ENCODE results near the gene HOXD3.

The HOXD3 gene

DNA sequence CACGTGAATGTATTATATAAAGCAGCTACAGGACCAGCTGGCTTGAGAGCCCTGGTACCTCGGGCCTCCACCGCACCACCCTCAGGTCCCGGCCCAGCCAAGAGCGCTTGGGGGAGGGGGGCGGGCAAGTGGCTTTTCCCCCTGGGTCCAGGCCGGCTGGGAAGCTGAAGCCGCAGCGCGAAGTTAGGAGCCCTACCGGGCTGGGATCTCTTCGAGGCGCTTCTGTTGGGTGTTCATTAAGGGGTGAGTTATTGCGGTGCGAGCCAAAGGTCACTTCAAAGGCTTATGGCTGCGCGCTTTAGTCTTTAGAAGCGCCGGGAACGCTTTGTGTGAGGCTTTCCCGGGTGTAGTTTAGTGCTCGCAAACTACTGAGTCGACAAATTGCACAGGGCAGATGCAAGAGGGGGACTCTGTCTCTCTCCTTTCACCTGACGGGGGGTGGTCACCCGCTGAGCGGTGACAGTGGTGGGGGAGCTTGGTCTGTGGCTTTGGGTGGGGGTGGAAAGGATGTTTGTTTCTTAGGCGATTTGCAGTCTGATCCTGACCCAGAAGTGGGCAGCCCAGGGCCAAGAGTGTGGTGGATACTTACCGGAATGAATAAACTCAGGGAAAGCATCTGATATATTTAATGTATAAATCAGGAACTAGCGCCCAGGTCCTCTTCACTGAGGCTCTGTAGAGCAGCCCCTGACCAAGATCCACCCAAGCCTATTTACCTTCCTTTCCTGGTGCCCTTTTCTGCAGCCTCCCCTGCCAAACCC lies 6.0 kb downstream of the HOXD3 start:
- no peak for DNase-seq (ENCODE audit: low spot score)

DNA sequence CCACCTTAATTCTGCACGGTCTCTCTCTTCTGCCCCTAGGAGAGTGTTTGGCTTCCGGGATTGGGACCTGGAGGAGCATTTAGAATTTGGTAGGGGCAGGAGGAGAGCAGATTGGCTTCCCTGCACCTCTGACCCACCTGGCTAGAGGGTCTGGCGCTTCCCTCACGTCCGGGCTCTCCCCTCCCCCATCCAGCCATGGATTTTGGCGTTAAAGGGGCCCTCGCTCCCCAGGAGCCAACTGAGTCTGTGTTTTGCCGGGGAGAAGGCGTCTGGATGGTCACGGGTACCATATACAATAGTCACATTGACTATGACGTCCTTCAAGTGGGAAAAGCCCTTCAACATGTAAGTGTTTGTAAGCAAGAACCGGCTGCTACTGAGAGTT lies 6.6 kb downstream of the HOXD3 start:
- no peak for DNase-seq (ENCODE audit: low spot score)

DNA sequence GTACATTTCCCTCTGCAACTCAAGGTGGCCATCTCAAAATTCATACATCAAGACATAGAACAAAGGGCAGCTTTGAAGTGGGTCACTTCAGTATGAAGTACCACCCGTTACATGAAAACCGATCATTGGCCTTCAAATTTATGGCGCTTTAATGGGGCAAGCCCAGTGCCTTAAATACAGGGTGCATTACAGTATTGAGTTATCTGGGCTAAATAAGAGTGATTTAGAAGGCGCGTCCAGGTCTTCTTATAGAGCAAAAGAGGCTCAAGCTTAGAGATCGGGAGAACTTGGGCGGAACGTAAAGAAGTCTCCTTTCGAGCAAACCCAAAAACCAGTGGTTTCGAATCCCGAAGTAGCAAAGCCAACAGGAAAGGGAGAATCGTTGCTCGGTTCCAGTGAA lies 7.1 kb downstream of the HOXD3 start:
- no peak for DNase-seq (ENCODE audit: low spot score)

DNA sequence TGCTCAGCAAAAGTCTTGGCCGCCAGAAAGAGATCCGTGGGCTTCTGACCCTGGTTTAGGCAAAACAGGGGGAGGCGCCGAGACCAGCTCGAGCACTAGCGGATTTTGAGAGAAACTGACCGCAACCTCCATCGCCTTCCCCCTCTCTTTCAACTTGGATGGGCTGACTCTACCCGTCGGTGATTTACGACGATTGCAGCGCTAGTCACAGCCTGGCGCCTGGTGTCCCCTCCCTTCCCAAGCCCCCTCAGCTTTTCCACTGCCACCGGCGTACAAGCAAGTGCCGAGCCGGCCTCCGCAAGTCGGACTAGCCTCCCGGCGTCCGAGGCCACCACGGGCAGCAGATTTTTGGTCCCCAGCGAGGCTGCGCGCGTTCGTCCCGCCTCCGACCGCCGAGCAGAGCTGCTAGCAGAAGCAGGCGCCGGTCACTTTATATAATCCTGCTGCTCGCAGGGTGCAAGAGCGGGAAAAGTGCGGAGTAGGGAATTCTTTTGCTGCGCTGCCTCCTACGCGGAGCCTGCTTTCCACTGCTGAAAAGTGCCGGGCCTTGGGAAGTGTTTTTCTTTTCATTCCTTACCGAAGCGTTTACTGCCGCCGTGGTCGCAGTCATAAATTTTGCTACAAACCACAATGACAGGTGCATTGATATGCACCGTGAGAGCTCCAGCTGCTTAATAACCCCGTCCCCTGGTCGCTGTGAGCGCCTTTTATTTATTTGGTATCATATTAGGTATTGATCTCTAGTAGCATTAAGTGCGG lies 7.7 kb downstream of the HOXD3 start:
- no peak for DNase-seq (ENCODE audit: low spot score)

DNA sequence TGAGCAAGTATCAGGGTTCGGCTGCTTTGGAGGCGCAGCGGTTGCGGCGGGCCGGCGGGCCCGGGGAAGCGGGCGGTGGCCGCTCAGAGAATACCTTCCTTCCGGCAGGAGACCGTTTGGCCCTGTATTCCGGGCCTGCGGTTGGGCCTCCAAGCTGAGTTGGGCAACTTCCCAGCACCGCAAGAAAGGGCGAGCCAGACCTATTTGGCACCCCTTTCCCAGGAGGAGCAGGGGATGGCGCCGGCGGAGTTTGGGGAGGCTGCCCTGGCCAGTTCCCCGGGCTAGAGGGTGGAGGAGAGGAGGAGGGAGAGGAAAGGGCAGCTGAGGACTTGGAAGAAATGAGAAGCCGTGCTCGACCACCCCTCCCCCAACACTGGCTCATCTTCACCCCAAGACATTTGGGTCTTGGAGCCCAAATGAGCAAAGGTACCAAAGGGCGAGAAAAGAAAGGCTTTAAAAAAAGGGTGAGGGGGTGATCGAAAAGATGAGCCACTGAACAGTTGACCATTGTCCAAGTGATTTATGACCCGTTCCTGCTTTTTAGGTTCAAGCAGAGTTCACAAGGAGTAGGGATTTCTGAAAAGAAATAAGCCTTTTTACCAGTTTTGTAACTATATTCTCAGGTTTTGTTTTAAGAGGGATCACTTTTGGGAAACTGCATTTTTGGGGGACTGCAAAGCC lies 8.4 kb downstream of the HOXD3 start:
- DNase-seq (ENCODE audit: low spot score), result no peak

DNA sequence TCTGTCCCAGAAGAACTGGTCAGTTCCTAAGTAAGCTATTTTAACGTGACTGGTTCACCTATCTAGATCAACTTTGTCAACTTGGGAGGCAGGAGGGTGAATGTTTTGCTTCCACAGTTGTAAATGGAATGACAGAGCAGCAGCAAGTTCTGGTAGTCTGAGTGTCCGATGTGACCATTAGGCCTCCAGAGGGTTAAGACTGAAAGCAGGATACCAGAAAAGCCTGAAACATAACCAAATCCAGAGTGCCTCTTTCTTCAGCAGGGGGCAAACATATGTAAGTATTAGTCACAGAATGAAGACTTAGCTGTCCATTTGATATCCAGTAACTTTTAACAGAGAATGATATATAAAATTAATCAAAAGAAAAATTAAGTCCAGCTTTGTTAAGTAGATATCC lies 9.2 kb downstream of the HOXD3 start:
- DNase-seq (ENCODE audit: low spot score), result no peak

DNA sequence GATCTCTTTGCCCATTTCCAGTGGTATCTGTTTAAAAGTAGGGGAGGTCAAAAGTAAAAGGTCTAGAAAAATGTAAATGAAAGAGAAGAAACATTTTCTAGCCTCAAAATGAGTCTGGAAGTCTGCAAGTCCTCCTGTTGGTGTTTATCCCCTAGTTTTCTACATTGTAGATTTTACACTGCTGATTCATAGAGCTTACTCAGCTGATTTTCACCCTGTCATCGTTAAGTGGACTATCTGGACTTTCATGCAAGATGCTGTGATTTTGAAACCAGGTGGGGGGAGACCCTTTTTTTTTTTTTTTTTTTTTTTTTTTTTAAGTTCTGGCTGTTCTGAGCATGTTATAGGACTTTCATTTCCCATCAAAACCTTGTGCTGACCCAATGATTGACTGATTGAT lies 10.3 kb downstream of the HOXD3 start:
- no peak for DNase-seq (ENCODE audit: low spot score)

DNA sequence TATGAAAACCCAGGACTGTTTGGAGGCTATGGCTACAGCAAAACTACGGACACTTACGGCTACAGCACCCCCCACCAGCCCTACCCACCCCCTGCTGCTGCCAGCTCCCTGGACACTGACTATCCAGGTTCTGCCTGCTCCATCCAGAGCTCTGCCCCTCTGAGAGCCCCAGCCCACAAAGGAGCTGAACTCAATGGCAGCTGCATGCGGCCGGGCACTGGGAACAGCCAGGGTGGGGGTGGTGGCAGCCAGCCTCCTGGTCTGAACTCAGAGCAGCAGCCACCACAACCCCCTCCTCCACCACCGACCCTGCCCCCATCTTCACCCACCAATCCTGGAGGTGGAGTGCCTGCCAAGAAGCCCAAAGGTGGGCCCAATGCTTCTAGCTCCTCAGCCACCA lies 12.1 kb downstream of the HOXD3 start:
- DNase-seq (ENCODE audit: low spot score), result no peak

DNA sequence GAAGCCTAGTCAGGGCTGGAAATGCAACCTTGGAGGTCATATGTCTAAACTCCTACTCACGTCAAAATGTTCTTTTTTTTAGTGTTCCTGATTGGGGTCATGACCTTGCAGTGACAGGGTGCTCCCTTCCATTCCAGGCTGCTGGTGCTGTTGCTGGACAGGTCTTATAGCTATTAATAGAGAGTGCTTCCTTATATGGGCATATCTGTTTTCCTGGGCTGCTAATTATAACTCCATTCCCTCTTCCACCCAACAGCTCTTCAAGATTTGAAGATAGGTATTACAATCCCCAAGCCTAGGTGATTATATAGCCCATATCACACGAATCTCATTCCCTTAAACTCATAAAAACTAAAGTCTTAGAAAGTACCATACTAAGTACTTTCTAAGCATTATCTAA lies 12.6 kb downstream of the HOXD3 start:
- DNase-seq (ENCODE audit: low spot score), result no peak

DNA sequence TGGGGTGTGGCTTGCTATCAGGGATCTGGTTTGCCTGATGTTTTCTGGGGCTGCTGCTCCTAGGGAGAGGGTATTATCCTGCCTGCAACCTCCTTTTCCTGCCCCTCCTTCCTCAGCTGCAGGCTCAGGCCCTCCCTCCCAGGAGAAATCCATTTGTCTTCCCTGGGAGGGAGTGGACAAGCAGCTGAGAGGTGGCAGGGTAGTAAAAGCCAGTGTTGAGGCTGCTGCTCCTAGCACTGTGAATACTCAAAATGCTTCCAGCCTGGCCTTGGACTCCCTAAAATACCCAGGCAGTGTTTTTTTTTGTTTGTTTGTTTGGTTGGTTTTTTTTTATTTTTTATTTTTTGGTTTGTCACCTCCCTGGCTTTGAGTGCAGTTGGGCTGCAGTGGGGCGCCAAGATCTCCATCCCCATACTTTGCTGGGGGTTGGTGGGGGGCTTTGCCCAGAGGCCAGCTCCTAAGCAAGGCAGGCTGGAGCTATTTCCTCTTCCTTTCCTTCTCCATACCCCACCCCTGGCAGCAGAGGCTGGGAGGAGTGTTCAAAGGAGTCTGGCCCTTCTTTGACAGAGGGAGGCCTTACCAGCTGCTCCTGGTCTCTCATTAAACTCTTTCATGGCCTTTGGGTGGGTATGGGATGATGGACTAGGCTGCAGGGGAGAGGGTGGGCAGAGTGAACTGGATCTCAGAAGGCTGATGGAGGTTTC lies 13.6 kb downstream of the HOXD3 start:
- no peak for DNase-seq (ENCODE audit: low spot score)

DNA sequence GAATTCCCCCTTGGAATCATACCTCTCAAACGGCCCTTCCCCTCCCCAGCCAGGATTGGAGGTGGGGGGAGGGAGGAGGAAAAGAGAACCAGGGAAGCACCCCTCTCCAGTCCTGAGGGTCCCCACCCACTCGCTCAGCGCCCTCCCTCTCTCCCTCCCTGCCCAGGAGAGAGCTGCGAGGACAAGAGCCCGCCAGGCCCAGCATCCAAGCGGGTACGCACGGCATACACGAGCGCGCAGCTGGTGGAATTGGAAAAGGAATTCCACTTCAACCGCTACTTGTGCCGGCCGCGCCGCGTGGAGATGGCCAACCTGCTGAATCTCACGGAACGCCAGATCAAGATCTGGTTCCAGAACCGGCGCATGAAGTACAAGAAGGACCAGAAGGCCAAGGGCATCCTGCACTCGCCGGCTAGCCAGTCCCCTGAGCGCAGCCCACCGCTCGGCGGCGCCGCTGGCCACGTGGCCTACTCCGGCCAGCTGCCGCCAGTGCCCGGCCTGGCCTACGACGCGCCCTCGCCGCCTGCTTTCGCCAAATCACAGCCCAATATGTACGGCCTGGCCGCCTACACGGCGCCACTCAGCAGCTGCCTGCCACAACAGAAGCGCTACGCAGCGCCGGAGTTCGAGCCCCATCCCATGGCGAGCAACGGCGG lies 14.4 kb downstream of the HOXD3 start:
- DNase-seq (ENCODE audit: low spot score), result no peak

DNA sequence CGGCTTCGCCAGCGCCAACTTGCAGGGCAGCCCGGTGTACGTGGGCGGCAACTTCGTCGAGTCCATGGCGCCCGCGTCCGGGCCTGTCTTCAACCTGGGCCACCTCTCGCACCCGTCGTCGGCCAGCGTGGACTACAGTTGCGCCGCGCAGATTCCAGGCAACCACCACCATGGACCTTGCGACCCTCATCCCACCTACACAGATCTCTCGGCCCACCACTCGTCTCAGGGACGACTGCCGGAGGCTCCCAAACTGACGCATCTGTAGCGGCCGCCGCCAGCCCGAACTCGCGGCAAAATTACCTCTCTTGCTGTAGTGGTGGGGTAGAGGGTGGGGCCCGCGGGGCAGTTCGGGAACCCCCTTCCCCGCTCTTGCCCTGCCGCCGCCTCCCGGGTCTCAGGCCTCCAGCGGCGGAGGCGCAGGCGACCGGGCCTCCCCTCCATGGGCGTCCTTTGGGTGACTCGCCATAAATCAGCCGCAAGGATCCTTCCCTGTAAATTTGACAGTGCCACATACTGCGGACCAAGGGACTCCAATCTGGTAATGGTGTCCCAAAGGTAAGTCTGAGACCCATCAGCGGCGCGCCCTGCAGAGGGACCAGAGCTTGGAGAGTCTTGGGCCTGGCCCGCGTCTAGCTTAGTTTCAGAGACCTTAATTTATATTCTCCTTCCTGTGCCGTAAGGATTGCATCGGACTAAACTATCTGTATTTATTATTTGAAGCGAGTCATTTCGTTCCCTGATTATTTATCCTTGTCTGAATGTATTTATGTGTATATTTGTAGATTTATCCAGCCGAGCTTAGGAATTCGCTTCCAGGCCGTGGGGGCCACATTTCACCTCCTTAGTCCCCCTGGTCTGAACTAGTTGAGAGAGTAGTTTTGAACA lies 15.1 kb downstream of the HOXD3 start:
- DNase-seq (ENCODE audit: low spot score), result no peak

DNA sequence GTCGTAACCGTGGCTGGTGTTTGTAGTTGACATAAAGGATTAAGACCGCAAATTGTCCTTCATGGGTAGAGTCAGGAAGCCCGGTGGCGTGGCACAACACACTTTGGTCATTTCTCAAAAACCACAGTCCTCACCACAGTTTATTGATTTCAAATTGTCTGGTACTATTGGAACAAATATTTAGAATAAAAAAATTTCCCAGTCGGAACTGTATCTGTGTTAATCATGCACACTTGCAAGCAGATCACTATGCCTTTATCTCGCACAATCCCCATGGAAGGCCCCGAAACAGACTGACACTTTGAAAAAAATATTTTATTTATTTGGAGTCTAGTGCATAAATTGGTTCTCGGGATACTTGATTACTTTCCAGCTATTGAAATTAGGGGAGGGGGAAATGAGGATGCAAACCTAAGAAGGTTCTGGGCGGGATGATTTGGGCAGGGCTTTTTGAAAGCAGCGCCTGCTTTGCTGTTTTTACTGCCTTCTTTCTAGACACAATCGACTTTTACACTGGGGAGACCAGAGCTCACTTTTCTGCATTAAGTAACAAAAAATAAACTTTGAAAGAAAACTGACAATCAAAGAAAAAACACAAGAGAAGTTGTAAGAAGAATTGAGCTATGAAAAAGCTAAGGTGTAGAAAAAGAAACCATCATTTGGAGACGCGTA lies 15.9 kb downstream of the HOXD3 start:
- DNase-seq (ENCODE audit: low spot score), result no peak

DNA sequence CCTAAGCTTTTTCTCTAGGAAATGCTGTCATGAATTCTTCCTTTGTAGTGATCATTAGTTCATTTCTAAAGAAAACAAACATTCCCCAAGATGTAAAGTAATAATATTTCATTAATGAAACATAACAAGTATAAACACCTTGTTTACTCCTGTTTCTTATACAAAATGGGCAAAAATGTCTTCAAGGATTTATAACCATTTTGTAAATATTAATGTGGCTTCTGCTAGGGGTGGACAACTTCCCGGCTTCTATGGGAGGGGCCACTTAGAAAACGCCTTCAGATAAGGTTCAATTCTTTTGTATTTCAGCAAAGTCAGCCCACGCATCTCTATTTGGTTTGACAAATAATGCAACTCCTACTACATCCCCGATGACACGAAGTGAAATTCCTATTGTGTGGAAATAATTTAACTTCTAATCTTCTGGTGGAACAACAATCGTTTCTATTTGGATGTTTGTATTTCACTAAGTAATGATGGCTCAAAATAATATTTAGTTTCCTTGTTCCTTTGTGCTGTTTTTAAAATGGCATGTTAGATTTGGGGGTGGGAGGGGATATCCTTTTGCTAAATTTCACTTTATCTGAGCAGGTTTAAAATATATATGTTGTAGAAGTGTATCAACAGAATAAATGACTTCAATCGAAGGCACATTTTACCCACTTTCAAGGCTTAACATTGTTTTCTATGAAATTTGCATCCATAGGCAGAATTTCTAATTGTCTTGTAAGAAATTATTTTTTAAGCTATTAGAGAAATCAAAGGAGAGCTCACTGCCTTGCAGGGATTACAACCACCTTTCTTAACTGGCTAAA lies 16.7 kb downstream of the HOXD3 start:
- no peak for DNase-seq (ENCODE audit: low spot score)

DNA sequence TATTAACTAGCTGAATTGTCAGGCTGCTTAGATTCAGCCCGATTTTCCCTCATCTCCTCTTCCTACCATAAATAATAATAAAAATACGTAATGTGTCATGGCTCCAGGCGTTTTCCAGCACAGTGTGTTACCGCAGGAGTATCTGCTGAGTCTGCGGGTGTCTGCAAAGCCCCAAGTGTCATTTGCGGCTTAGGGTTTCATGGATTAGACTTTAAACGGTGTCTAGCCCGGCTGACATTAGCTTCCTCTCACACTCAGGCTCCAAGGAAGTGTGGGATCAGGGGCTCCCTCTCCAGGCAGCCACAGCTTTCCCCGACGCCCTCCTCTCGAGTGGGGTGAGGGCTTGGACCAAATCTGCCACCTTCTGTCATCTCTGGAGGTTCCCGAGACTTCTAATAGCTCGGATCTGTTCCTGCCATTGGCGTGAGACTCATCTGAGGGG lies 17.3 kb downstream of the HOXD3 start:
- DNase-seq (ENCODE audit: low spot score), result no peak

DNA sequence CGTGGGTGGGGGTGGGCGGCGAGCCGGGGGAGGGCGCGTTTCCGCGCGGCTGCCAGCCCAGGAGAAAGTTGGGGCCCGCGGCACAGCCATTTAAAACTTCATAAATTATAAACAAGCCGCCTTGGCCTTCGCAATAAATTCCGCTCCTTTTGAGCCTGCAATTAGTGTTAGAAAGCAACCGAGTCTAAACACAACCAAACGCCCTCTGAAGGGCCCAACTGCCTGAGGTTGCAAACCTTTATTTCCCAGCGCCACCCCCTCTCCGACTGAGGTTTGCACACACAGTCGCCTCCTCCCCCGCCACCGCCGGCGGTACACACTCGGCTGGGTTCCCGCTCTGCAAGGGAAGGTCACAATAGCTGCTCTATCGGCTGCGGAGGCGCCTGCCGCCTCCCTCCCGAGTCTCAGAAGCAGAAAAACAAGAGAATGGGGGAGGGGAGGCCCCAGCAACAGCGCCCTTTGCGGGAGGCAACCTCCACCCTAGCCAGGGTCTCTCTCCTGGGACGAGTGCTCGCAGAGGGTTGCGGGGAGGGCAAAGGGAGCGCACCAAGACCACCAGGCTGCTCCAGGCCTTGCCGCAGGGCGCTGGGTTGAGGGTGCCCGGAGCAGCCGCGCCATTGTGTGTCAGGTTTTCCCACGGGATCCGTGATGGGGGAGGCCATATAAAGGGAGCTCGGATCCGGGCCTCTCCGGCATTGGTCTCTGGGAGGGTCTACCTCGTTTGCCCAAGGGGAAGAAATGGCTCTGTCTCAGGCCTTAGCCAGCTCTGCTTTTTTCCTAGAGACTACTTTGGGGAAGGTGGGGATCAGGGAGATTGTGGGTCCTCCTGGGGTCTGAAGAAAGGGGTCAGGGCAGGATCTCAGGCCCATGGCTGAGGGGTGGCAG lies 18.0 kb downstream of the HOXD3 start:
- no peak for DNase-seq (ENCODE audit: low spot score)

DNA sequence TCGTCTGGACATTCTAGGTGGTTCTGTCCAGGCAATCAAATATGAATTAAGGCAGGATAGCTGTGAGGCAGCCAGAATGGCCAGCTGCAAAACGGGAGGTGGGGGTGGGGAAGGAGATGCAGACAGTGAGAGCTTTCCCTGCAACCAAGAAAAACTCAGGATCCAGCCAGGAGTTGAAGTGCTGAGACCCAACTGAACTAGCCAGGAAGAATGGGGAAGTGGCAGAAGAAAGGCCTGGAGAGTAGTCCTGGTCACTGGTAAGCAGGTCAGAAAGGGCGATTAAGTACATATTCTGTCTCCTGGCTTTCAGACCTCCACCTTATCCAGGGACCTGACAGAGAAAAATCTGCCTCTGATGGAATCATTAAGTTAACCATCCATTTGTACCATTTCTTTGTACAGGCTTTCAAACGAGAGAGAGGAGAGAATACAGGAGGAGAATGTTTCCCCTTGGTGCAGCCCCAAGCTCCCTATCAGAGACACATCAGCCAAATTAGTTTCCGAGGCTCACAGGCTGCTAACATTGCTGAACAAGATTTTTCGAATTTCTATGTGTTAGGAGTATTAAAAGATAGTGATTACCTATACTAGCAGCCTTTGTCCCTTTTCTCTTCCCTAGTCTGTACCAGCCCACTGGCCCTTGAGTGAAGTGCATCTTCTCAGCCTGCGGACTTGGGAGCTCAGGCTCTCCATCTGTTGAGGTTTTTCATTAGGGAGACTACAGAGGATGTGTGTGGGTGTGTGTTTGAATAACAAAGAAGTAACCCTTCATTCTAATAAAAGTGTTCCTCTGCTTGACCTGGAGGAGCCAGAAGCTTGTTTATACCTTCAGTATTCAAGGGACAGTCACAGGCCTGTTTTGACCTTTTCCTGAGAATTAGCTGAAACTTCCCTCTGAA lies 18.9 kb downstream of the HOXD3 start:
- DNase-seq (ENCODE audit: low spot score), result no peak
